GM19099 (cell line): Measurements from ENCODE around the gene ZMYND10.

Experiments used
- POLR2A ChIP-seq: IDR thresholded peaks from 3 replicates; pipeline ENCODE4 v1.6.1; 2011; ENCODE audit warnings: low read depth; ENCODE audit not compliant: insufficient read length; ENCODE audit errors: extremely low read depth

ZMYND10 gene

DNA sequence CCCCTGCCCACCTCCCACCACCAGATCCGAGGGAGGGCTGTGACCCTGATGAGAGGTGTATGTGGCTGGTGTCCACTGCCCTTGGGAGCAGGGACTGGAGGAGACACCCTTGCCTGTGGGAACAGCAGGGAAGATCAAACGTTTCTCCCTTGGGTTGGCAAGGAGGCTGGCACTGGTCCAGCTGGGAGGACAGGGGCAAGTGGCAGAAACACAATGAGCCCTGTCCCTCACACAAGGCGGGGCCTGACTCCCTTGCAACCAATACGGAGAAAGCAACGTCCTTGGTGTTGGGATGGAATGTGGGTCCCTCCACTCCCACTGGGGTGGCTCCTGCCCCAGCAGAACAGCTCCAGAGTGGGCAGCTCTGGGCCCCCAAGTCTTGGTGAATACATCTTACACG is 28.2 kb downstream of the ZMYND10 start:
- TF ChIP-seq POLR2A, result no peak

GRCh38 chr3:50316657-50317242 is 28.8 kb downstream of the ZMYND10 start:
- TF ChIP-seq POLR2A, result no peak

DNA sequence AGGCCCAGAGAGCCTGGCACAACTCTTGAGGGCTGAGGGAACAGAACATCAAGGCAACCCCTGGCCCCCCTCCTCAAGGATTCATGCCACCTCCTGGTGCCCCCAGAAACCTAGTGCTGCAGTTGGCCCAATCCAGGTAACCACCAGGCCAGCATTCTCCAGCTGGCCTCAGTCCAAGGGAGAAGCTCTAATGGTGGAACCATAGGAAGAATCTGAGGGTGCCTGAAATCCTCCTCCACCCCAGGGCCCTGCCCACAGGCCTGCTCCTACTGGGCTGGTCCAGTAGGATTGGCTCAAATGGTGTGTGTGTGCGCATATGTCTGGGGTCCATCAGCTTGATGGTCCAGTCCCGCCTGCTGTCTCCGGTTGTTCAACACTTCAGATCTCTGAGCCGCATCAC is 30.7 kb downstream of the ZMYND10 start:
- TF ChIP-seq POLR2A, result no peak

GRCh38 chr3:50314342-50314741 is 31.2 kb downstream of the ZMYND10 start:
- TF ChIP-seq POLR2A, result no peak

DNA sequence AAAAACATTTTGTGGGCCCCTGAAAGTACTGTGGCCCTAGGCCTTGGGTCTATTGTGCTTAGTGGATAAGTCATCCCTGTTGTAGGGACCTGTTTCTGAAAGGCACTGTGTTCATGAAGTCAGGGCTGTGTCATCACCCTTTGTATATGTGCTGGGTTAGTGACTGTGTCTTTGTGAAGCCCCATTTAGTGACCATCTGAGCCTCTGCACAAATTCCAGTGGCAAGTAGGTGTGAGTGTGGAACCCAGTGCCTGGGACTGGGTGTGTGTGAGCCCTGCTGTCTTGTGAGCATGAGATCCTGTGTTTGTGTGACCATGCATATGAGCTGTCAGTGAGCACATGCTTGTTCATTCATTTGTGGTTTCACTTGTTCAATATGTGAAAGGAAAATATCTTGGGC is 40.9 kb downstream of the ZMYND10 start:
- TF ChIP-seq POLR2A, result no peak

- no peak for TF ChIP-seq POLR2A
These were observed 42.3 kb downstream of the ZMYND10 start, which contains the start of gene HYAL1 for GRCh38 chr3:50303013-50303815. HYAL1 (minus strand) TSS chr3:50303574; CDS start chr3:50302956, 618 bp downstream.

GRCh38 chr3:50302095-50303012 is 43.2 kb downstream of the ZMYND10 start:
- TF ChIP-seq POLR2A, result no peak

DNA sequence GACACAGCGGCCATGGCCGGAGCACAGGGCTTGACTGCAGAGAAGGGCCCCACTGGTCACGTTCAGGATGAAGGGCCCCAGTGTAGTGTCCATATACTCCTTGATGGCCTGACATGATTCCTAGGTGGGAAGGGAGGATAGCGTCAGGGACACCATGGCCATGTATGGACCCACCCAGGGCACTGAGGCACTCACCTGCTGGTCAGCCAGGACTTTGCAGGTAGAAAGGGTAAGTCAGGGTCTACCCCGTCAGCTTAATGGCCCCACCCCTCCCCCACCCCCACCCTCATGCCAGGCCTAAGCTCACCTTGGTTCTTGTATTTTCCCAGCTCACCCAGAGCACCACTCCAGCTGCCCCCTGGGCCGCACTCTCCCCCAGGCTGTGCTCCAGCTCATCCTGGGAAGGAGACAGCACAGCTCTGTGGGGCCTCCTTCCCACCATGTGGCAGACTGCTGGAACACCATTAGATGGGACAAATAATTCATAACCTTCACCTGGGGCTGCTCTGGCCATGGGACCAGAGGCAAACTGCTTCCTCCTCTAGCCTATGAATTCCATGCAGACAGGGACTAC is 44.8 kb downstream of the ZMYND10 start:
- TF ChIP-seq POLR2A, result no peak

DNA sequence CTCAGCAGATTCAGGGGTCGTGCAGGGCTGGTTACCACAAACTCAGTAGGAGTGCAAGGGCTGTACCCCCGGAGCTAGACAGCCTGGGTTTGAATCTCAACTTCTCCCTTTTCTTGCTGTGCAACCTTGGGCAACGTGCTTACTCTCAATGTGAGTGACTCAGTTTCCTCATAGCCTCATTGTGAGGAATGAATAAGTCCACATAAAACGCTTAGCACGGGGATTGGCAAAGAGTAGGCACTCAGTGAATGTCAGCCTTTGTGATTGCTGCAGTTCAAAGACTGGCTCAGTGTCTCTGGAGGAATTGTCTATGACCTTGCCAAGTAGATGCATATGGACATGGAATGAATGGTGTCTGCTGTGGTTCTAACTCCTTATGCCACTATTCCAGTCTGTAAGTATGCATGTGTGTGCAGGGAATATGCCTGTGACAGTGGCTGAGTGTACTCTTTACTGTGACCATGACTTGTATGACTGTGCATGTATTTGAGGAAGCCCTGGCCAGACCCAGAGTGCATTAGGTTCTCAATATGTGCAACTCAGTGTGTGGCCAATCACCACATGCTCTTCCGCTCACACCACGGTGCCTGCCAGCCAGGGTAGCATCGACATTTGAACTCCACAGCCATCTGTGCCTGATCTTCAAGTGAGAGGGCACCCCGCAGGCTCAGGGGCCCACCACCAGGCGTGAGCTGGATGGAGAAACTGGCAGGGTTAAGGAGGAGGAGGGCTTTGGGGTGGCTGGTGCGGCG is 45.4 kb downstream of the ZMYND10 start:
- no peak for TF ChIP-seq POLR2A

DNA sequence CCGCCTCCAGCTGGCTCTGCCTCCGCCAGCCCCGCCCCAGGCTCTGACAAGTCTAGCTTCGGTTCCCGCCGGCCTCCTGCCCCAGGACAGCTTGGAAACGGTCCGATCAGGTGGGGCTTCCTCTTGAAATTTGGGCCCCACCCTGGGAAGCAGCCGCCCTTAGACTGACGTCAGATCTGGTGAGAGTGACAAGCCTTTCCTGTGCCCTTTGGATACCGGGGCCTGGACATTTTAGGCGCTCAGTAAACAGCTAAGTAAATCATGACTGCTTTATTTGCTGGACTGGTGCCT is 45.9 kb downstream of the ZMYND10 start:
- TF ChIP-seq POLR2A, result no peak

- peak; percentile 86 for TF ChIP-seq POLR2A
These were observed 46.5 kb downstream of the ZMYND10 start, which contains the start of the genes HYAL3 and NAA80 for GRCh38 chr3:50298836-50299637. HYAL3 (minus strand) TSS chr3:50299405; CDS start chr3:50295602, 3,803 bp downstream. NAA80 (minus strand) TSS chr3:50299405; CDS start chr3:50297463, 1,942 bp downstream.

DNA sequence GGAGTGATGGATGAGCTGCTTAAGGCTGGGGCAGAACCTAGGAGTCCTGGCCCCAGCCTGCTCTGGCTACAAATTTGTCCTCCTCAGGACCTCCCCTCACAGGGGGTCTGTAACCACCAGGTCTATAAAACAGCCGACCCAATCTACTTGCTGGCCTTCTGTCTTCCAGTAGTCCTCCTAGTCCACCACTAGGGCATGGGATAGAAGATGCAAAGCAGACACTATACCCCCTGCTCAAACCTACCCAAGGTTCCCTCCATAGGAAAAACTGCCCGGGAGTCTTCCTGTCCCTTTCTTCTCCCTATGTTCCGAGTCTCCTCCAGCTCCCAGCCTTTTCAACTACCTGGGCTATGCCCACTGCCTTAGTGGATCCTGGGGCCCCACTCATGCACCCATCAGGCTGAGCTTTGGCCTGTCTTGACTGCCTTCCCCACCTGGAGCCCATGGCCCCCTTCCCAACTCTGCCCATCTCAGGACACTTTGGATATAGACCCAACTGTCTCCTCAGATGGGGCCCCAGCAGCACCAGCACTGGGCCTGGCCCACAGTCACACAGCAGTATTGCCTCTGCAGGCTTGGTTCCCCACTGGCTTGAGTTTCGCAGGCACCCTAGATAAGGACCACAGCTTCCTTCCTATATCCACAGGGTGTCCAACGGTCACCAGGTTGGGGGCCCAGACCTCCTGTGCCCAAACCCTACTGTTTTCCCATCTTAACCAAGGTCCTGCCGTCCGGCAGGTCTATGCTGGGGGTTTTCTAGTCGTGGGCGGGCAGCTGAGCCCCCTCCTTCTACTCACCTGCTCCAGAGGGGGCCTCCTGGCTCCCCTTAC is 47.4 kb downstream of the ZMYND10 start:
- TF ChIP-seq POLR2A, result no peak

DNA sequence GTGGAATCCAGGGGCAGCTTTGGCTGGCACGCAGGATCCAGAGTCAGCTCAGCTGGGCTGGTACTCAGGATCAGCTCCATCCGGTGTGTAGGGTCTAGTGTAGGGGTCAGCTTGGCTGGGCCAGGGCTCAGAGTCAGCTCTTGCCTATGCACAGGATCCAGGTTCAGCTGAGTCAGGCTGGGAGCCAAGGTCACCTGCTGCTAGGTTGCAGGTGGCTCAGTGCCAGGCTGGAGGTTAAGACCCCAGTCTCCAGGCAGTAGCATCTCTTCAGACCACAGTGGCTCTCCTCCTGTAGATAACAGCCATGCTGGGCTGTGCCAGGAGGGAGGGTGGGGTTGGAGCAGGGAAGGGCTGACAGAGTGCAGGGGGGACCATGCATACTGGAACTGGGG is 48.2 kb downstream of the ZMYND10 start:
- TF ChIP-seq POLR2A, result no peak

DNA sequence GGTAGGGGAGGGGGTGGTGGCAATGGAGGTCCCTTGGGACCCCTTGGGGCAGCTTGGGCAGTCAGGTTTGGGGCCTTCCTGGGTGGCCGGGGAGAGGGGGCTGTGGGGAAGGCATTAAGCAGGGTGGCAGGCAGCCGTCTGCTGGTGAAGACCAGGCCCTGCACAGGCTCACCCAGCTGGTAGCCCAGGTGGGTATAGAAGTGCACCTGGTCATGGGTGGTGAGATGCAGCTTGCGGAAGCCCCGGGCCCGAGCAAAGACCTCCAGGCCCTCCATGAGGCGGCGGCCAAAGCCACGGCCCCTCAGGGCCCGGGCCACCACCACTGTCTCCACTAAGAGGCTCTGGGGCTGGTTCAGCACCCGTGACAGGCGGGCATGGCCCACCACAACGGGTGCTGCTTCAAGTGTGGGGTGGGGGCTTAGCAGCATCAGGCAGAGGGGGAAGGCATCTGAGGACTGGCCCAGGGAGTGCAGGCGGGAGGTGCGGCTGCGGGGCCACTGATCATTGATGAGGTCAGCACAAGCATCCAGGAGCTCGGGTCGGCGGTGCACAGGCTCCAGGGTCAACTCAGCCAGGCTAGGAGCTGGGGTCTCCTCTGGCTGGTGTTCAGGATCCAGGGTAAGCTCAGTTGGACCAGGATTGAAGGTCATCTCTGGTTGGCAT is 48.7 kb downstream of the ZMYND10 start:
- TF ChIP-seq POLR2A, result no peak
